K562 (cell line): ENCODE data around the gene TMEM184A. TPM values are rescaled to one million over a fixed set of nuclear protein-coding genes. Genes with fewer than 3 reads are reported as not detected.

Source experiments
- DDX20 ChIP-seq: fragments of 450-650 bp; IDR thresholded peaks from 2 replicates; pipeline ENCODE4 v1.6.1; 2016; ENCODE audit warnings: missing genetic modification characterization, low read depth, mild to moderate bottlenecking, missing compliant biosample characterization, moderate library complexity
- ELK1 ChIP-seq: sonication (generic); formaldehyde crosslinking; IDR thresholded peaks from 2 replicates; pipeline ENCODE4 v1.8.1; 2022; ENCODE audit warnings: missing genetic modification reagents
- THRB ChIP-seq: fragments of 450-650 bp; formaldehyde crosslinking; conservative IDR thresholded peaks from 2 replicates; pipeline ENCODE4 v1.4.0; 2022; ENCODE audit warnings: mild to moderate bottlenecking, missing genetic modification characterization
- ZBTB40 ChIP-seq, 2 experiments: fragments of 450-650 bp in 1 of 2; sonication (generic) in 1 of 2; formaldehyde crosslinking in 1 of 2; IDR thresholded peaks; 2 replicates each; pipeline versions ENCODE4 v1.7.1 to v1.9.0; 2016 to 2022; ENCODE audit warnings: inconsistent platforms in 1 of 2, mild to moderate bottlenecking in 1 of 2, missing genetic modification reagents in 1 of 2
- ZNF398 ChIP-seq: fragments of 250-450 bp; sonication (Bioruptor Pico); IDR thresholded peaks from 2 replicates; pipeline ENCODE4 v1.8.0; 2021; ENCODE audit warnings: moderate library complexity, mild to moderate bottlenecking, inconsistent platforms
- polyA plus RNA-seq, 8 experiments: library from polyadenylated mRNA; depleted of rRNA in 4 of 8; stranded (reverse) in 5 of 8; unstranded in 3 of 8; fragments of >200 nt; fragmentation: Nextera tagmentation in 2 of 8; fragmentation: Illumina TruSeq in 1 of 8; extraction: Ambion mirVana in 2 of 8; extraction: Trizol in 1 of 8; gene quantifications; 2 replicates each; pipeline versions ENCODE4 v1.2.1 to v1.2.3, GENCODE V29; 2011 to 2014; ENCODE audit warnings: inconsistent platforms in 1 of 8, missing spikeins in 1 of 8
- total RNA-seq, 7 experiments: library from RNA; depleted of rRNA in 6 of 7; stranded (reverse); fragments of >200 nt in 6 of 7; fragmentation: Illumina TruSeq in 2 of 7; extraction: Trizol in 2 of 7; gene quantifications; 2 replicates each; pipeline versions ENCODE4 v1.2.1 to v1.2.3, GENCODE V29; 2011 to 2021; ENCODE audit warnings: low replicate concordance in 1 of 7

TMEM184A gene
- total and polyA plus RNA-seq, 9 of the 15 experiments (the other 6 are each of a cell fraction or from before 2014, with no cell fraction given): 0.10 to 0.18 (median 0.11) TPM; not detected in 6

GRCh38 chr7:1503390-1503789, 52.6 kb downstream of the TMEM184A start (continued):
- TF ChIP-seq ZBTB40 (IDR thresholded peaks at IDR 0.05) (no peak), ZBTB40 (CRISPR knock-in tag; IDR thresholded peaks at IDR 0.05) (no peak), ZNF398 (CRISPR knock-in tag) (no peak), DDX20 (no peak), THRB (CRISPR knock-in tag) (no peak), ELK1 (CRISPR knock-in tag) (no peak)
- TF ChIP-seq, all 486 proteins: peak for 3
